NCI-H774 (cell line): ENCODE data around the gene ZNF451.
A peak's percentile ranks its signal among the peaks of the same experiment; 100 is the strongest.
"Not testable (repeated sequence)": the region's sequence is repeated elsewhere in the genome, so short reads cannot be mapped to it uniquely, and the experiment has no call there.

Experiments
- DNase-seq: peaks from one replicate; lab custom pipeline; 2025; lab: John Stamatoyannopoulos, UW

Gene ZNF451

DNA sequence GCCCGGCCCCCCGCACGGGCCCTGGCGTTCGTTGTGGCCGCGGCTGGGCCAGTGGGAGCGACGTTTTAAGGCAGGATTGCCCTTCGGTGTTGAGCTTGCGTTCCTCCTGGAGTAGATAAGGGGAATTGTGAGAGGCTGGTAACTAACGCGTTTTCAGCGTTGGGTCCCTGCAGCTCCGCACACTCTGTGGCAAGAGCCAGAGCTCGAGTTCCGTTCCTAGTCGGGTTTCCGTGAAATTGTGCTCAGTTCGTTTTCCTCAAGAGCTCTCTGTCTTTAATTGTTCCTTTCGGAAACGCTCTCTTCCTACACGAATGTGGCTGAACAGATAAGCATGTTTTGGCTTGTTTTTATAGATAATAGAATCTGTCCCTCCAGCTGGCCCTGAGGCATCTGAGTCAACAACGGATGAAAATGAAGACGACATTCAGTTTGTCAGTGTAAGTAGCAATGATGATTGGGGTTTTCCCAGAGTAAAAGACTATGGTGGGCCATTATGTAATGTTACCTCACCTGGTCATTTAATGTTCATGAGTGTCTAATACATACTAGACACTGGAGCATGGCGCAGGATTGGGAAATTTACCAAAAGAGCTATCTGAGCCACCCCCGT is 575 bp downstream of the ZNF451 start:
- DNase-seq = not testable (repeated sequence)

DNA sequence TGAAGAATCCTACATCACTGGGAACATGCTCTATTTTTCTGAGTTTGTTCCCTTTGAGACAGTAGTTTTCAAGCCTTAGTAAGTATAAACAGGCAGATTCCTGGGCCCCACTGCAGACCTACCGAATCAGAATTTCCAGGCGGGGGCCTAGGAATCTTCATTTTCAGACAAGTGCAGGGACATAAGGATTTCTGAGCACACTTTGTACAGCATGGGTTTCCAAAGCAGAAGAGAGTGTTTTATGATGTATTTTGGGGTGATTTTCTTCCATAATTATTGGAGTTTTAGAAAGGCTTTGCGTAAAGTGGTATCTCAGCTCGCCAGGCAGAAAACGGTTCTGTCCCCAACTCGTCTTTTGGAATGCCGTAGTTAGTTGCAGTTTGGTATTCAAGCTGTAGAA is 1.4 kb downstream of the ZNF451 start:
- DNase-seq = not testable (repeated sequence)

DNA sequence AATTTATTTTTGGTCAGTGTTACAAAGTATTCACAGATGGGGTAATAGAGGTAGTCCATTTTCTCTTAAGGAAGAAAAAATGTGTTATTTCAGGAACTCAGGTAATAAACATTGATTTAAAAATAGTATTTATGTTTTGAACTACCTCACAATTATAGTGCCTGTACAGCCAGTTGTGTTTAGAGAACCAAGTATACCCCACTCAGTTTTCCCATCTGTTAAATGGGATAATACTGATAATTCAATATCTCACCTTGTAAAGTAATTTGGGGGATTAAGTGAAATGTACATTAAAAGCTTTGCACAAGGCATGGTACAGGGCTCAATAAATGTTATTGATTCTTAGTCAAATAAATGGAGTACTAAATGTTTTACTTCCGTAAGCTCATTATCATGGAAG is 4.7 kb downstream of the ZNF451 start:
- DNase-seq = no peak

DNA sequence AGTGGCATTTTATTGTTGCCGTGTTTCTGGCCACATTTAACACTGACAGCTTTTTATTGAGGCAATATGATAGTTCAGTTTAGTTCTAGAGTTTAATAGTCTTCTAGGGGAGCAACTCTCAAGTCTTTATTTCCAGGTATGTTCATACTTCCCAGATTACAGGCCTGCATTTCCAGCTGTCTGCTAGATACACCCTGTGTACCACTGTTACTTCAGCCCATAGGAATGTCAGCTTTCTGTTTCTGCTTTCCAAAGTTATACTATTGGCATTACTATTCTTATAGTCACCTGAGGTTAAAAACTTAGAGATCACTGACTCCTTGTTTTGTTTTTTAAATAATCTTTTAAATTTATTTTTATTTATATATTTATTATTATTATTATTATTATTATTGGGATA is 7.6 kb downstream of the ZNF451 start:
- no peak for DNase-seq

DNA sequence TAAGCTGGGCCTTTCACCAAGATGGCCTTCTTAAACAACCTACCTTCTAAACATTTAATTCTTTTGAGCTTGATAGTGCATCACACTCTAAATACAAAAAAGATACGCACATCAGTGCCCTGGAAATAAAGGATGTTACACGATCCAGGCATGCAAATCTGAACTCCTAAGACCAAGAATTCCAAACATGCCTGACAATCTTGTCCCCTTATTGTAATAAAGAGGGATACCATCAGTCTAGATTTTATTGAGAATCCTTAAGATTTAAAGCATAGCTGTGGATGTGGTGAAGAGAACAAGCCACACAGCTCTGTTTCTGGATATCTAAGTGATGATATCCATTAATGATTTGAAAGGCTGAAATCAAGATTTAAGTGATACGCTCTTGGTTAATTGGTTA is 13.0 kb downstream of the ZNF451 start:
- no peak for DNase-seq

DNA sequence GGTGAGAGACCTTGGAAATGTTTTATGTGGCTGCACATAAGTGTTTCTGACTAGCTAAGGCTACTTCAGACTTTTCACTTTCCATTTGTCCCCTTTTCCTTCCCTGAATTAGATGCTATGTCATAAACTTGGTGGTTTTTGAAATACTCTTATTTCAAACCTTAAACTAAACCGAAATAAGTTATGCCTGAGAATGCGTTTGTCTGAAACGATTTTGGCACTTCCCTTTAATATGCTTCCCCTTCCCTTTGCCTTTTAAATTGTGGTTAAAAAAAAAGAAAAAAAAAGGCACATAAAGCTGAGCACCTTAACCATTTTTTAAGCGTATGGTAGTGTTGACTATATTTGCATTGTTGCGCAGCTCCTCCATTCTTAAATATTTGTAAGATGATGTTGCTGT is 14.3 kb downstream of the ZNF451 start:
- DNase-seq = no peak

DNA sequence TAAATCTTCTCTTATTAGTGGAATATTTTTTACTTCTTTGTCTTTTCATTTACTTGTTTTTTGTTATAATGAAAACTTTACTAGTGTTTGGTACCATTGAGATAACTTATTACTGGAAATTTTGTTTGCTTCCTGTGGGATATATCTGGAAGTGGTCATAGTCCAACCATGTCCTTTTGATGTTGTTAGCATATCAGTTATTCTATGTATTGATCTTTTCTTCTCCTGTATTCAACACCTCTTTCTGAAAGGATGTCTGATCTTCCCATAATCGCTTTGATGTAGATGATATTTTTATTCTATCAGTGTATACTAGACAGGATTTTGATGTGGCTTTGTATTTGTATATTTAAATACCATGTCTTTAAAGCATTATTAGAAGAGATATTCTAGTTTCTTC is 17.0 kb downstream of the ZNF451 start:
- DNase-seq = no peak

GRCh38 chr6:57108691-57109090 is 18.7 kb downstream of the ZNF451 start:
- DNase-seq = no peak

DNA sequence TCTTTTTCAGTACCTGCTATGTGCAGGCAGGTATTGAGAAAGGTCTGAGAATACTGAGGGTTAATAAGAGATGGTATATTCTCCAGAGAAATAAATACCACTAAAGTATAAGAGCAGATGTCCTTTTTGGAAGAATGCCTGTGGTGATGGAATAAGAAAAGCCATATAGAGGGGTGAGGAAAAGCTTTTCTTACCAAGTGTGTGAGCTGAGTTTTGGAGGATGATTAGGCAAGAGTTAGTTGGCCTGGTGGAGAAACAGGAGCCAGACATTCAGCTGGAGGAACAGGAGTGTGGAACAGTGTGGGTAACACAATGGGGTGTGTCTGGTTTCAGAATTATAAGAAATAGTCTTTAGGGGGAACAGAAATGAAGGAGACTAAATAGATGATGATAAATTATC is 19.9 kb downstream of the ZNF451 start:
- DNase-seq = no peak

- no peak for DNase-seq
Observed at GRCh38 chr6:57113105-57113504, 23.1 kb downstream of the ZNF451 start.

- DNase-seq = no peak
Observed at GRCh38 chr6:57116776-57117175, 26.8 kb downstream of the ZNF451 start.

GRCh38 chr6:57117796-57118195 is 27.8 kb downstream of the ZNF451 start:
- no peak for DNase-seq

- DNase-seq = no peak
Observed at GRCh38 chr6:57123111-57123510, 33.1 kb downstream of the ZNF451 start.

DNA sequence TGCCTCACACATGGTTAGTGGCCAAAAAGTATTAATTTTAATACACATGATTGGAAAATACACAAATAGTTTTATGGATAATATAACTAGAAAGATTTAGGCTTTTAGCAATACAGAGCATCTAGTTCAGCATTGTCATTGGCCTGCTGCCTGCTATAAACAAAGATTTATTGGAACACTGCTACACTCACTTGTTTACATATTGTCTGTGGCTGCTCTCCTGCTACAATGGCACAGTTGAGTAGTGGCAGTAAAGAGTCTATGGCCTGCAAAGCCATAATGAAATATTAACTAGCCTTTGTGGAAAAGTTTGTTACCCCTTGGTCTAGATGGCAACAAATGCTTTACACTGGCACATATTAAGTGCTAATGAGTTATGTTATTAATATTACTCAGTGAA is 37.8 kb downstream of the ZNF451 start:
- DNase-seq = peak; percentile 57

DNA sequence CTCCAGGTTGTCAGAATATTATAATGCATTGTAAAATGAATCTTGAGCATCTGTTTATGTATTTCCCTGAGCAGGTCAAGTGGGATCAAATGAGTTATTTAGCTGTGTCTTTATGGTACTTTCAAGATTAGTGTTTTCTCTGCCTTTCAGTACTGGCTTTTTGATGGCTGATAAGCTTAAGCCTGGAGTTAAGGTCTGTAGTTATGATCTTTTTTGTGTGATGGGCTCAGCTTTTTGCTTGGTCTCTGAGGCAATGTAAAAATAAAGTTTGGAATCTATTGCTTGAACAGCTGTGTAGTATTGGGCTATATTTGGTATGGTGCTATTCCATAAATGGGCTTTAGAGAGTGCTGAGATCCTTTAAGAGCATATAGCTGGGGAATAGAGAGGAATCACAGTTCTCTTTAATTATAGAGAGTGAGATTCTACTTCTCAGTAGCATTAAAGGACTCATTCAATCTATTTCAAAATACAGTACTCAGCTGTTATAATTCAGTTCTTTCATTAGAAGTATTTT is 40.7 kb downstream of the ZNF451 start:
- no peak for DNase-seq

GRCh38 chr6:57134954-57135353 is 45.0 kb downstream of the ZNF451 start:
- no peak for DNase-seq

GRCh38 chr6:57135885-57136284 is 45.9 kb downstream of the ZNF451 start:
- no peak for DNase-seq

- DNase-seq = no peak
Observed at GRCh38 chr6:57137350-57137749, 47.4 kb downstream of the ZNF451 start.

GRCh38 chr6:57138026-57138425 is 48.0 kb downstream of the ZNF451 start:
- no peak for DNase-seq

DNA sequence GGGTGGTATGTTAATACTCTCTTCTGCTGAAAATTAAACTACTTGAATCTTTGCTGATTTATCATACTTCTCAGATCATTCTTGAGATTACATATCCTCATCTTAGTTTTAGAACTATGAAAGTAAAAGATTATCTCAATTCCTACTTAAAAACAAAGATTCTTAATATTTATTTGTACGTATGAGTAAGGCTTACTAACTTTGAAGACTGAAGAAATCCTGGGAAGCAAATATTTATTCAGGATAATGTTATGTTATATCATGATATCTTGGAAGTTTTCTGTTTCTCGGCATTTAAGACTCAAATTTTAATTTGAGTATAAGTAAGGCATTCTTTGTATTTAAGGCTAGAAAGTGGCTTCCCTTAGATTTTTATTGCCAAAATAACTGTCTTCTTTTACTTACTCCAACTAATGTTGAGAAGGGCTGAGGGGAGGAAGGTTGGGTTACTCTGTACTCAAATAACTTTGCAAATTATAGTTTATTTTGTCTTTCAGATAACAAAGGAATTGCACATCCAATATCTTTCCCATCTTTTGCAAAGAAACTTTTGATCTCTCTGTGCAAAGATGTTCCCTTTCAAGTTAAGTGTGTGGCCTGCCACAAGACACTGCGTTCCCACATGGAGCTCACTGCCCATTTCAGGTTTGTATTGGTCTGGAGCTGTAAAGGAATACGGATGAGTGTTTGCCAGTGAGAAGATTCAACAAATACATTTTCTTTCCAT is 51.6 kb downstream of the ZNF451 start:
- DNase-seq = no peak

- no peak for DNase-seq
Observed at GRCh38 chr6:57142178-57142525, 52.2 kb downstream of the ZNF451 start.

DNA sequence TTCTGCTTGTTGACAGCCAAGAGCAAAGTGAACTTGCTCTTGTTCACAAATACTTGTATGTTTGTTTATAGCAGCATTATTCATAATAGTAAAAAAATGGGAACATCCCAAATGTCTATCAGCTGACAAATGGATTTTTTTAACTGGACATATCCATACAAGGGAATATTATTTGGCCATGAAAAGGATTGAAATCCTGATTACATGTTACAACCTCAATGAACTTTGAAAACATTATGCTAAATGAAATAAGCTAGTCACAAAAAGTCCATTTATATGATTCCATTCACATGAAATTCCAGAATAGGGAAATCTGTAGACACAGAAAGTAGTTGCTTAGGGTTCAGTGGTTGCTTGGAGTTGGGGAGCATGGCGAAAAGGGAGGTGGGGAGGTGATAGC is 53.7 kb downstream of the ZNF451 start:
- DNase-seq = no peak

DNA sequence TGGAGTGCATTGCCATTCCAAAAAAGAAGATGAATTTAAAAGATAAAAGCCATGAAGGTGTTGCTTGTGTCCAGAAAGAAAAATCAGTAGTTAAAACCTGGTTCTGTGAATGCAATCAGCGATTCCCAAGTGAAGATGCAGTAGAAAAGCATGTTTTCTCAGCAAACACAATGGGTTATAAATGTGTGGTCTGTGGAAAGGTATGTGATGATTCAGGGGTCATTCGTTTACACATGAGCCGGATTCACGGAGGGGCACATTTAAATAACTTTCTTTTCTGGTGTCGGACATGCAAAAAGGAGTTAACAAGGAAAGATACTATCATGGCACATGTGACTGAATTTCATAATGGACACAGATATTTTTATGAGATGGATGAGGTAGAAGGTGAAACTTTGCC is 57.4 kb downstream of the ZNF451 start:
- no peak for DNase-seq
